GM23338 (cell line): Measurements from ENCODE around the gene STK32C.

ENCODE experiments used
- CTCF ChIP-seq, 2 experiments: fragments of 200-600 bp in 1 of 2; sonication (generic) in 1 of 2; conservative IDR thresholded peaks; 2 replicates each; pipeline versions ENCODE4 v1.5.1 to v1.6.1; 2016 to 2017; ENCODE audit warnings: antibody characterized with exemption in 2 of 2, low read depth in 2 of 2, mild to moderate bottlenecking in 2 of 2, moderate library complexity in 1 of 2
- ETS1 ChIP-seq: IDR thresholded peaks from 2 replicates; pipeline ENCODE4 v1.6.1; 2016; ENCODE audit warnings: antibody characterized with exemption
- EZH2 ChIP-seq: fragments of 200-600 bp; sonication (generic); IDR thresholded peaks from one replicate; pipeline ENCODE4 v1.8.0; 2017; ENCODE audit warnings: antibody characterized with exemption, mild to moderate bottlenecking, low read depth; ENCODE audit not compliant: unreplicated experiment
- JUNB ChIP-seq: IDR thresholded peaks from one replicate; pipeline ENCODE4 v1.6.1; 2016; ENCODE audit warnings: antibody characterized with exemption; ENCODE audit not compliant: unreplicated experiment
- POLR2AphosphoS5 ChIP-seq: IDR thresholded peaks from 2 replicates; pipeline ENCODE4 v1.6.1; 2016; ENCODE audit warnings: antibody characterized with exemption, low read depth
- REST ChIP-seq: IDR thresholded peaks from one replicate; pipeline ENCODE4 v1.6.1; 2018; ENCODE audit warnings: antibody characterized with exemption; ENCODE audit not compliant: unreplicated experiment

- TF ChIP-seq POLR2AphosphoS5 (no peak), CTCF (conservative IDR thresholded peaks at IDR 0.05; ENCODE audit: low read depth in 2 of 2) (no peak; a peak in 1 of 4 replicates), EZH2 (no peak), JUNB (no peak), REST (no peak), ETS1 (no peak)
Observed at GRCh38 chr10:132163826-132164515, 143.8 kb downstream of the STK32C start.
